NB4 (cell line): Measurements from ENCODE around the gene SEMA4G.

Experiments used
- DNase-seq: peaks from one replicate; pipeline ENCODE4 v3.0.0; 2010; ENCODE audit warnings: low read depth
- H3K4me3 ChIP-seq: one replicate; pipeline ENCODE4 v1.5.1; 2011; ENCODE audit warnings: mild to moderate bottlenecking, low read depth, low read length, moderate library complexity
- MAX ChIP-seq: IDR thresholded peaks from 2 replicates; pipeline ENCODE4 v1.6.1; 2011; ENCODE audit warnings: low read depth, low read length
- MYC ChIP-seq: IDR thresholded peaks from 2 replicates; pipeline ENCODE4 v1.6.1; 2011; ENCODE audit warnings: low read depth, low read length
- POLR2A ChIP-seq: IDR thresholded peaks from 2 replicates; pipeline ENCODE4 v1.6.1; 2011; ENCODE audit warnings: mild to moderate bottlenecking; ENCODE audit not compliant: insufficient read length; ENCODE audit errors: extremely low read depth
- TF ChIP-seq, protein P1 (sequence below): IDR thresholded peaks from one replicate; pipeline ENCODE4 v1.5.1; 2012; ENCODE audit warnings: low read depth, low read length

Gene SEMA4G

DNA sequence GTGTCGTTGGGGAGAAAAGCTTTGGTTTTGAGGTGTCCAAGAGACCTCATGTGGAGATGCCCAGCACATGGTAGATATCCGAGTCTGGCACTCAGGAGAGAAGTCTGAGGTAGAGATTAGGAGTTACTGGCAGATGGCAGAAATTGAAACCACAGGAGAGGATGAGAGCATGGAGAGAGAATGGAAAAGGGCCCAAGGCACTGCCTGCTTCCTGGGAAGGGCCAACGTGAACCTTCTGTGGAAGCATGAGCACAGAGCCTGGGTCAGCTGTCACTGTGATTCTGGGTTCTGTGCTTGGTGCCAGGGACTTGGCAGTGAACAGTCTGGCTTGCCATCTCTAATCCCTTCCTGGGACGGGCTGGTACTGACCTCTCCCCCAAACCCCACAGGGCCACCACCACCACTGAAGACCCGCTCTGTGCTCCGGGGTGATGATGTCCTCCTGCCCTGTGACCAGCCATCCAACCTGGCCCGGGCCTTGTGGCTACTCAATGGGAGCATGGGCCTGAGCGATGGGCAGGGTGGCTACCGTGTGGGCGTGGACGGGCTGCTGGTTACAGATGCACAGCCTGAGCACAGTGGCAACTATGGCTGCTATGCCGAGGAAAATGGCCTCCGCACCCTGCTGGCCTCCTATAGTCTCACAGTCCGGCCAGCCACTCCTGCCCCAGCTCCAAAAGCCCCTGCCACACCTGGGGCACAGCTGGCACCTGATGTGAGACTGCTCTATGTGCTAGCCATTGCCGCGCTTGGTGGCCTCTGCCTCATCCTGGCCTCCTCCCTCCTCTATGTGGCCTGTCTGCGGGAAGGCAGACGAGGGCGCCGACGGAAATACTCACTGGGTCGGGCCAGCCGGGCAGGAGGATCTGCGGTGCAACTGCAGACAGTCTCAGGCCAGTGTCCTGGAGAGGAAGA is 13.9 kb downstream of the SEMA4G start:
- DNase-seq = no peak
- TF ChIP-seq POLR2A = no peak
- TF ChIP-seq, protein P1, sequence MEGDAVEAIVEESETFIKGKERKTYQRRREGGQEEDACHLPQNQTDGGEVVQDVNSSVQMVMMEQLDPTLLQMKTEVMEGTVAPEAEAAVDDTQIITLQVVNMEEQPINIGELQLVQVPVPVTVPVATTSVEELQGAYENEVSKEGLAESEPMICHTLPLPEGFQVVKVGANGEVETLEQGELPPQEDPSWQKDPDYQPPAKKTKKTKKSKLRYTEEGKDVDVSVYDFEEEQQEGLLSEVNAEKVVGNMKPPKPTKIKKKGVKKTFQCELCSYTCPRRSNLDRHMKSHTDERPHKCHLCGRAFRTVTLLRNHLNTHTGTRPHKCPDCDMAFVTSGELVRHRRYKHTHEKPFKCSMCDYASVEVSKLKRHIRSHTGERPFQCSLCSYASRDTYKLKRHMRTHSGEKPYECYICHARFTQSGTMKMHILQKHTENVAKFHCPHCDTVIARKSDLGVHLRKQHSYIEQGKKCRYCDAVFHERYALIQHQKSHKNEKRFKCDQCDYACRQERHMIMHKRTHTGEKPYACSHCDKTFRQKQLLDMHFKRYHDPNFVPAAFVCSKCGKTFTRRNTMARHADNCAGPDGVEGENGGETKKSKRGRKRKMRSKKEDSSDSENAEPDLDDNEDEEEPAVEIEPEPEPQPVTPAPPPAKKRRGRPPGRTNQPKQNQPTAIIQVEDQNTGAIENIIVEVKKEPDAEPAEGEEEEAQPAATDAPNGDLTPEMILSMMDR = no peak
- TF ChIP-seq MAX = no peak
- no peak for TF ChIP-seq MYC
- H3K4me3 ChIP-seq = no peak overlapping the region

- TF ChIP-seq POLR2A (no peak), MYC (no peak)
- TF ChIP-seq, protein P1 = no peak
- no peak overlapping the region for H3K4me3 ChIP-seq
- no peak for DNase-seq
Measured at GRCh38 chr10:100983868-100984671, 14.8 kb downstream of the SEMA4G start.

- TF ChIP-seq, protein P1 = no peak
- TF ChIP-seq MAX (no peak), MYC (no peak)
- no peak overlapping the region for H3K4me3 ChIP-seq
- no peak for DNase-seq
Measured at GRCh38 chr10:100984672-100985177, 15.4 kb downstream of the SEMA4G start.

DNA sequence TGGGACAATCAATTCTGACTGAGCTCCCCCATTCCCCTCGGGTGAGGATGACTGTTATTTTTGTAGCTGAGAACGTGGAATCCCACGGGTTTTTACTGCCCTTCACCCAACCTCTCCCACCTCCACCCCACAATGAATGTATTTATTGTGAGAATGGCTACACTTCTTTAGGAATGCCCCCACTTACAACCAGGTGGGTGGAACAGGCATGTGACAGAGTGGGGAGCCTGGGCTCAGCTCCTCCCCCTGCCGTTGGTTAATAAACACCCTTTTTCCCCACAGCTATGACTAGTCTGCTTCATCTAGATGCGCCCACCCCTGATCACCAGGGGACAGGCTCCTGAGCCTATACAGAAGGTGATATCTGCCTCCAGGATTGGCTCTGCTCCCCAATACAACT is 16.0 kb downstream of the SEMA4G start:
- TF ChIP-seq POLR2A (no peak), MYC (no peak), MAX (no peak)
- TF ChIP-seq, protein P1 = no peak
- no peak overlapping the region for H3K4me3 ChIP-seq
- no peak for DNase-seq

DNA sequence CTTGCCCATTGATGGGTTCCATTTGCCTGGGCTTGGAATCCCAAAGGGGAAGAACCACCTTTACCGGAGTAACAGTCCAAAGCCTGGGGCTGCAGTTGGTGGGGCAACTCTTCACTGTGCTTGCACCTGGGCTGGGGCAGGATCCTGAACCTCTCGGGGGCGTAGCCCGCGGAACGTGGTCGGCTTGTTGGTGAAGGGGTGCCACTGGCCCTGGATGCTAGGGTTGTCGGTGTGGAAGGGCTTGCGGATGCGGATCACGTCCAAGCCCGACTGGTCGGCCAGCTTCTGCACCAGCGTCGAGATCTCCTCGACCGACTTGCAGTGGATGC is 17.3 kb downstream of the SEMA4G start:
- H3K4me3 ChIP-seq = peak overlapping the region; percentile 100
- no peak for TF ChIP-seq MYC
- no peak for TF ChIP-seq POLR2A
- no peak for TF ChIP-seq MAX
- TF ChIP-seq, protein P1 = no peak

More for the DNA sequence above, 17.3 kb downstream of the SEMA4G start:
- no peak for DNase-seq
